ENCODE measurements around the gene DPYD. TPM values are rescaled to one million over a fixed set of nuclear protein-coding genes. Genes with fewer than 3 reads are reported as not detected.

Gene DPYD
- total RNA-seq, 1 donor, result 103 TPM

DNA sequence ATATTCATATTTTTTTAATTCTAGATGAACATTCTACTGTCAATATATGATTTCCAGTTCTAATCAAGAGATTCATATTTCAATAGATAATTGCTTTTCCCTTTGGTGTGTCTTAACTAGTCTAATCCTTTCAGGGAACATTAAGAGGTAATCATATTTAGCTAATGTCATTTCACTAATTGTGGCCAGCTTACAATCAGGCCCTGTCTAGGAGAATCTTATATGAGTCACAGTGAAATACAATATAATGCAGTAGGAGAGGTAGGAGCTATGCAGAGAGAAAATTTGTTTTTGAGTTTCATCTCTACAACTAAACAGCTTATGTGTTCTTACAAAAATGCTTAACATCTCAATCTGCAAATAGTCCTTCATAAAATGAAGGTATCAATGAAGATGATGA is 85.9 kb downstream of the DPYD start:
- peaks cover 2% of the 10 kb centered on the region for H3K4me1 ChIP-seq (ENCODE audit: insufficient read depth, low read length)
- no peak overlapping the region for H3K4me3 ChIP-seq (ENCODE audit: low read length)
- no peaks in the 10 kb centered on the region for H3K27me3 ChIP-seq (ENCODE audit: insufficient read depth, low read length)
- no peaks in the 10 kb centered on the region for H3K9me3 ChIP-seq (ENCODE audit: low read depth, low read length)

DNA sequence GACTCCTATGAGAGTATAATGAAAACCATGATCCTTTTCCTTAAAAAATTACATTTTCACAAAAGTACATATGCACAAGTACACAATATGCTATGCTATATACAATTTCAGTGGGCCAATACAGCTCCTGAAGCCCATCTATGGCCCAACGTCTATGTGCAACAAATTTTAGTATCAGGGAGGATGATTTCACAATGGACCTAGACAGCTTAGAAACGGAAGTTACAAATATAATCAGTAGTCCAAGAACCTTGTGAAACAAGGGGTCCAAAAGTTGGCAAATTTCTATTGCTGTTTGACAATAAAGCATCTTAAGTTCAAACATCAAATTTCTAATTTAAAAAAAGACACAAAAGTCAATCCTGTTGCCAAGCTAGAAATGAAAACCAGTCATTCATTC is 87.0 kb downstream of the DPYD start:
- H3K9me3 ChIP-seq (ENCODE audit: low read depth, low read length), result no peaks in the 10 kb centered on the region
- H3K4me3 ChIP-seq (ENCODE audit: low read length), result no peak overlapping the region
- peaks cover 2% of the 10 kb centered on the region for H3K4me1 ChIP-seq (ENCODE audit: insufficient read depth, low read length)
- H3K27me3 ChIP-seq (ENCODE audit: insufficient read depth, low read length), result no peaks in the 10 kb centered on the region

DNA sequence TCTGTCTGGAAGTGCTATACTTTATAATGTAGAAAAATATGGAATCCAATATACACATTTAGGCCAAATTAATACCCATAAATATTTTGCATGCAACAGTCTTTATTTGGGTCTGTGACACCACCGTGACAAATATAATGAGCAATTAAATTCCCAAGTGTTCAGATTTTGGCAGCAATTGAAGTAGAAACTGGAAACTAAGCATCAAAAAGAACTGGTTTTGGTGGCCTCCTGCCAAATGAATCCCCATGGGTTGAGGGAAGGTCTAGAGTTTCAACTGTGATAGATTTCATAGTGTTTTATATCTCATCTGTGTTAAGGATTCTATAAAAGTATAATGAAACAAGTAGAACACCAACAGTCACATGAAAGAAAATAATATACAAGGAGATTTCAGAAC is 88.4 kb downstream of the DPYD start:
- H3K4me3 ChIP-seq (ENCODE audit: low read length), result no peak overlapping the region
- no peaks in the 10 kb centered on the region for H3K9me3 ChIP-seq (ENCODE audit: low read depth, low read length)
- peaks cover 2% of the 10 kb centered on the region for H3K4me1 ChIP-seq (ENCODE audit: insufficient read depth, low read length)
- H3K27me3 ChIP-seq (ENCODE audit: insufficient read depth, low read length), result no peaks in the 10 kb centered on the region

DNA sequence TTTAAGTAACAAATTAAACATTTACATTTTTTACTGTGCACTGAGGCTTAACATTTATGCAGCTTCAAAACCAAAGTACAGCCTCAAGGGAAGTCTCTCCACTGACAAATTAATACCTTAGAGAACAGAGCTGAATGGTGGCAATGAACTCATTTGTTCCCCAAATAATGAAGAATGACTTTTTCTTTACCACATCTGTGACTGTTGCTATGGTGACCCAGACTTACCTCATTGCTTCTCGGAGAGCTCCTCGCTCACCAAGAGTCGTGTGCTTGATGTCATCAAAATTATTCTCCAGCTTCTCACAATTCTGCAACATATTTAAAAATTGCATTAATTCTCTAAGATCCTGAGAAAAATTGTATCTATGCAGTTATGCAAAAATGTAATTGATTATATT is 92.9 kb downstream of the DPYD start:
- no peak overlapping the region for H3K4me3 ChIP-seq (ENCODE audit: low read length)
- H3K4me1 ChIP-seq (ENCODE audit: insufficient read depth, low read length), result no peaks in the 10 kb centered on the region
- H3K9me3 ChIP-seq (ENCODE audit: low read depth, low read length), result no peaks in the 10 kb centered on the region
- no peaks in the 10 kb centered on the region for H3K27me3 ChIP-seq (ENCODE audit: insufficient read depth, low read length)

DNA sequence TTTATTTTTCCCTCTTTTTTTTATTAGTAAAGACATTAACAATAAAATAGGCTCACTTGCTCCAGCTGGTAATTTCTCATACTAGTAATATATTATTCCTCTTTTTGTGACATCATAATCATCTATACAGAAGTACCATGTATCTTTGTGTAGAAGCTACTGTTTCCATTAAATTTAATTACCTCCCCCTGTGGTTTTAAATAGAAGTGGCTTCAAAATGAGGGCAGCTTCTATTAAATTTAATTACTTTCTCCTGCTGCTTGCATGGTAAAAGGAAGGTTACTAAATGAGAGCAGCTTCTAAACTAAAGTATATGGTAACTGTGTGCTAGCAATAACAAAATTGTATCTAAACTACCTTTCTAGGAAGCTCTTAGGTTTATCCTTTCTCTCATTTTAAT is 94.0 kb downstream of the DPYD start:
- Histone ChIP-seq H3K4me1 (ENCODE audit: insufficient read depth, low read length) (no peaks in the 10 kb centered on the region), H3K4me3 (ENCODE audit: low read length) (no peak overlapping the region), H3K9me3 (ENCODE audit: low read depth, low read length) (no peaks in the 10 kb centered on the region), H3K27me3 (ENCODE audit: insufficient read depth, low read length) (no peaks in the 10 kb centered on the region)

DNA sequence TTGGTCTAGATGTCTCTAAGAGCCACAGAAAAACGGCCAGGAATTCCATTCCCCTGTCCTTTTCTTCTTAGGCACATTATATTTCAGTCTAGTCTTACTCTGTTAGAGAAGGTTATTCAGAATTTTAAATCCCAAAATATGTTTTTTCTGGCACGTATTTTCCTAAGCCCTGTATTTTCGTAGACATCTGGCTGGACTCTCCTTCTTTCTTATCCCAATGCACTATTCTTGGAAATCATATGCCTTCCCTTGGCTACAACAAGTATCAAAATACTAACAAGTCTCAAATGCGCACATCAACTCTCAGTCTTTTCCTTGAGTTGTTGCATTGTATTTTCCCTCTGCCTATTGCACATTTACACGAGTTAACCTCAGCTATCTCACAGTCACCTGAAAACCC is 96.2 kb downstream of the DPYD start:
- Histone ChIP-seq H3K9me3 (ENCODE audit: low read depth, low read length) (no peaks in the 10 kb centered on the region), H3K27me3 (ENCODE audit: insufficient read depth, low read length) (no peaks in the 10 kb centered on the region), H3K4me1 (ENCODE audit: insufficient read depth, low read length) (no peaks in the 10 kb centered on the region), H3K4me3 (ENCODE audit: low read length) (no peak overlapping the region)

DNA sequence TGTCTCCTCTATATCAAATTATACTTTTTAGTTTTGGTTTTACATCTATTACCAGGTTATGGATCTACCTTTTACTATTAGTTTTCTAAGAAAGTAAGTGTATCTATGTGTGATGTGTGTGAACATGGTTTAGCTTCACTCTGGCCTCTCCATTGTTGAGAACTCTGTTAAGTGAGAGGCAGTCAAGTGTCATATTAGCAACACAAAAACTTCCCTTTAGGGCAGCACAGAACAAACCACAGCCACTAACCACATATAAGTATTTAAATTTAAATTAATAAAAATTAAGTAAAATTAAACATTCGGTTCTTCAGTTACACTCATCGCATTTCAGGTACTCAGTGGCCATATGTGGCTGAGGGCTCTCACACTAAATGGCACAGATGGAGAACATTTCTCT is 96.6 kb downstream of the DPYD start:
- Histone ChIP-seq H3K4me1 (ENCODE audit: insufficient read depth, low read length) (no peaks in the 10 kb centered on the region), H3K27me3 (ENCODE audit: insufficient read depth, low read length) (no peaks in the 10 kb centered on the region), H3K9me3 (ENCODE audit: low read depth, low read length) (no peaks in the 10 kb centered on the region), H3K4me3 (ENCODE audit: low read length) (no peak overlapping the region)

DNA sequence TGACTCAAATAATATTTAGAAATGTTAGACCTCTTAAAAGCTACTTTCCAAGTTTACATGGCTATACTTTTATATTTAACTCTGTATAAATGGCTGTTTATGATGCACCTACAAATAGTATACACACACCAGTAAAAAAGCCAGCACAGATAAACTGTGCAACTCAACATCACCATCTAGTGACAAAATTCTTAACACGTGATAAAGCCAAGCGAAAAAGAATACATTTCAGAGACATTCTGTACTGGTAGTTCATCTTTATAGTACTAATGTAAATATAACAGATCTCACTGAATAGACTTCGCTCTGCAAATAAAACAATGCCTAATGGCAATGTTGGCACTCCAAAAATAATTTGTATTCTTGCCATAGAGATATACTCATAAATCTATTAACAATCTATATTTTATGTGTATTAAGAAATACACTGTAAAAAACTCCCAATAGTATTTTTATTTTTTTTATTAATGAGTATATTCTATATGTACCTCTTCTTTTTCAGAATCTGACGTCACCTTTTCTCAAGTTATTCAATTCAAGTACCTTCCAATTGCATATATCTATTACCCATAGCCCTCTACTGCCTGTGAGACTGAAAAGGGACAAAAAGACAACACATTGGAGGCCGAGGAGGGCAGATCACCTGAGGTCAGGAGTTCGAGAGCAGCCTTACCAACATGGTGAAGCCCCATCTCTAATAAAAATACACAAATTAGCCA is 100.2 kb downstream of the DPYD start:
- no peak overlapping the region for H3K4me3 ChIP-seq (ENCODE audit: low read length)
- H3K9me3 ChIP-seq (ENCODE audit: low read depth, low read length), result no peaks in the 10 kb centered on the region
- no peaks in the 10 kb centered on the region for H3K27me3 ChIP-seq (ENCODE audit: insufficient read depth, low read length)
- H3K4me1 ChIP-seq (ENCODE audit: insufficient read depth, low read length), result no peaks in the 10 kb centered on the region

DNA sequence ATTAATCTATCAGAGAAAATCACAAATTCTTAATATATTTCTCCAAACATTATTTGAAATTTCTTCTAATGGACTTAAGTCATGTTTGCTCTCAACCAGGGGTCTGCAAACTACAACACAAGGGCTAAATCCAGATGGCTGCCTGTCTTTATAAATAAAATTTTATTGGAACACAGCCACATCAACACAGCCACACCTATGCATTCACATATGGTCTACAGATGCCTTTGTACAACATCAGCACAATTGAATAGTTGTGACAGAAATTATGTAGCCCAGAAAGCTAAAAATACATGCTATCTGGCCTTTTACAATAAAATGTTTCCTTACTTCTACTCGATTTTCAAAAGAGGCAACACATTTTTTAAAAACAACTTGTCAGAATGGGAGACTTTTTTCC is 103.9 kb downstream of the DPYD start:
- H3K27me3 ChIP-seq (ENCODE audit: insufficient read depth, low read length), result no peaks in the 10 kb centered on the region
- no peak overlapping the region for H3K4me3 ChIP-seq (ENCODE audit: low read length)
- no peaks in the 10 kb centered on the region for H3K4me1 ChIP-seq (ENCODE audit: insufficient read depth, low read length)
- H3K9me3 ChIP-seq (ENCODE audit: low read depth, low read length), result no peaks in the 10 kb centered on the region

DNA sequence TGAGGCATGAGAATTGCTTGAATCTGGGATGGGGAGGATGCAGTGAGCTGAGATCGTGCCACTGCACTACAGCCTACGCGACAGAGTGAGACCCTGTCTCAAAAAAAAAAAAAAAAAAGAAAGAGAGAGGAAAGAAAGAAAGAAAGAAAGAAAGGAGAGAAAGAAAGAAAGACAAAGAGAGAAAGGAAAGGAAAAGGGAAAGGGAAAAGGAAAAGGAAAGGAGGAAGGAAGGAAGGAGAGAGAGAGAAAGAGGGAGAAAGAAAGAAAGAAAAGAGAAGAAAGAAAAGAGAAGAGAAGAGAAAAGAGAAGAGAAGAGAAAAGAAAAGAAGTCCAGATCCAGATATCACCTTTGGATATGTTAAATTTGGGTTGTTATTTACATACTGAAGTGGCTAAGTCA is 106.0 kb downstream of the DPYD start:
- Histone ChIP-seq H3K4me3 (ENCODE audit: low read length) (no peak overlapping the region), H3K4me1 (ENCODE audit: insufficient read depth, low read length) (no peaks in the 10 kb centered on the region), H3K27me3 (ENCODE audit: insufficient read depth, low read length) (no peaks in the 10 kb centered on the region), H3K9me3 (ENCODE audit: low read depth, low read length) (no peaks in the 10 kb centered on the region)

DNA sequence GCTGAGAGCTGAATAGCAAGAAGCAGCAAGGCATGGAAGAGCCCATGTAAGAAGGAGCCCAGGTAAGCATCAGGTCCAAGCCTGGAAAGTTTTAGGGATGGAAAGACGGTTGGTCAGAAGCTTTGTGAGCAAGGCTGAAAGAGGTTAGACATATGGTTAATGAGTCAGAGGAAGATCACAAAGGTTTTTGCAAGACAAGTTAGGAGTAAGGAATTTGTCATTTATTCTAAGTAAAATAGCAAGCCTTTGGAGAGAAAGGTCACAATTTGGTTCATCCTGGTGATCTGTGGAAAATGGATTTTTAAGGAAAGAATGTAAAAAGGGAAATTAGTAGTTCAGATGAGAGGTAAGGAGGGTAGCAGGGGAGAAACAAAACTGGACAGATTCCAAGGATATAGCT is 106.7 kb downstream of the DPYD start:
- Histone ChIP-seq H3K4me1 (ENCODE audit: insufficient read depth, low read length) (no peaks in the 10 kb centered on the region), H3K27me3 (ENCODE audit: insufficient read depth, low read length) (no peaks in the 10 kb centered on the region), H3K9me3 (ENCODE audit: low read depth, low read length) (no peaks in the 10 kb centered on the region), H3K4me3 (ENCODE audit: low read length) (no peak overlapping the region)

DNA sequence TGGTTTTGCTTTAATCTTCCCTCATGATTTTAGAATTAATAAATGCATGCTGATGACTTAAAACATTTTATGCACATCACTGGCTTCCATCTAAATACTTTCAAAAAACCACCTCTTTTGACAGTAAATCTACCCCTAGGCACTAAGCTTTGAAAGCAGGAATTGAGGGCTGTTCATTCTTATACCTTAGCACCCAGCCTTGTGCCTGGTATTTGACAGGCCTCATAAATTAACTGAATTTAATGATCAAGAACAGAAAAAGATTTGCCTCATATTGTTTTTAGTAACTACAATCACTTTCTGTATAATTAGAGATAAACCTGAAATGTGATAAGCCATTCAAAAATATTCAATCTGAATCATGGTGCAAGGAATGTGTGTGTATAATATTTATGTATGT is 108.8 kb downstream of the DPYD start:
- Histone ChIP-seq H3K27me3 (ENCODE audit: insufficient read depth, low read length) (no peaks in the 10 kb centered on the region), H3K9me3 (ENCODE audit: low read depth, low read length) (no peaks in the 10 kb centered on the region), H3K4me1 (ENCODE audit: insufficient read depth, low read length) (no peaks in the 10 kb centered on the region), H3K4me3 (ENCODE audit: low read length) (no peak overlapping the region)

DNA sequence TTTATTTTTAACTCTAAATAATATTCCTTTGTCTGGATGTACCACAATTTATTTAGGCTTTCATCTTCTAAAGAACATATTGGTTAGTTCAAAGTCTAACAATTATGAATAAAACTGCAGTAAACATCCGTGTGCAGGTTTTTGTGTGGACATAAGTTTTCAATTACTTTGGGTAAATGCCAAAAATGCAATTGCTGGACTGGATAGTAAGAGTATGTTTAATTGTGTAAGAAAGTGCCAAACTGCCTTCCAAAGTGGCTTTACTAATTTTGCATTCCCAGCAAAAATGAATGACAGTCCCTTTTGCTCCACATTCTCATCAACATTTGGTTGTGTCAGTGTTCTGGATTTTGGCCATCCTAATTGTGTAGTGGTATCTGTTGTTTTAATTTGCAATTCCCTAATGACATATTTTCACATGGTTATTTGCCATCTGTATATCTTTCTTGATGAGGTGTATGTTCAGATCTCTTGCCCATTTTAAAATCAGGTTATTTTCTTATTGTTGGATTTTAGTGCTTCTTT is 113.8 kb downstream of the DPYD start:
- H3K9me3 ChIP-seq (ENCODE audit: low read depth, low read length), result no peaks in the 10 kb centered on the region
- no peak overlapping the region for H3K4me3 ChIP-seq (ENCODE audit: low read length)

DNA sequence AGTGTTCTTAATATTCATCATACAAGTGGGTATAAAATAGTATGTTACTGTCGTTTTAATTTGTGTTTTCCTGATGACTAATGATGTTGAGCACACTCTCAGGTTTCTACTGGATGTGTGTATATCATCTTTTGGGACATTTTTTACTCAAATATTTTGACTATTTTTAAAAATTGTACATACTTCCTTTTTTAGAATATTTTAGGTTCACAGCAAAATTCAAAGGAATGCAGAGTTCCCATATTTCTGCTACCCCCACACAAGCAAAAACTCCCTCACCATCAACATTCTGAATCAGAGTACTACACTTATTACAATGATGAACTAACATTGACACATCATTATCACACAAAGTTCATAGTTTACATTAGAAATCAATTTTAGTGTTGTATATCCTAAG is 114.5 kb downstream of the DPYD start:
- H3K4me3 ChIP-seq (ENCODE audit: low read length), result no peak overlapping the region
- H3K27me3 ChIP-seq (ENCODE audit: insufficient read depth, low read length), result no peaks in the 10 kb centered on the region
- H3K4me1 ChIP-seq (ENCODE audit: insufficient read depth, low read length), result no peaks in the 10 kb centered on the region
- no peaks in the 10 kb centered on the region for H3K9me3 ChIP-seq (ENCODE audit: low read depth, low read length)

More for the DNA sequence above, 113.8 kb downstream of the DPYD start:
- Histone ChIP-seq H3K27me3 (ENCODE audit: insufficient read depth, low read length) (no peaks in the 10 kb centered on the region), H3K4me1 (ENCODE audit: insufficient read depth, low read length) (no peaks in the 10 kb centered on the region)

DNA sequence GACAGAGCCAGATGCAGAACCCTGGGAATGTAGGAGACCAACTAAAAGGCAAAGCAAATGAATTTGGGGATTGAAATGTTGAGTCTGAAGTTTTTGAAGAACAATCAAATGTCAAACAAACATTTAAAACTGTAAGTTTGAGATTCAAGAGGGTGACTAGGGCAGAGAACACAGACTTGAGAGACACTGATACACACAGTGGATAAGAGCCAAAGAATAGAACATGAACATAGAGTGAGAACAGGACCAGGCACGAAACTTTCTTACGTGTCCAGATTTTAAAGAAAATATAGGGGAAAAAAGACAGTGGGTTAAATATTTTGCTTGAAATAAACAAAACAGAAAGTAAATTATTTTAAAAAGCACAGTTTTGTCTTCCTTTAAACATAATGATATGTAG is 115.7 kb downstream of the DPYD start:
- Histone ChIP-seq H3K27me3 (ENCODE audit: insufficient read depth, low read length) (no peaks in the 10 kb centered on the region), H3K4me1 (ENCODE audit: insufficient read depth, low read length) (no peaks in the 10 kb centered on the region)

DNA sequence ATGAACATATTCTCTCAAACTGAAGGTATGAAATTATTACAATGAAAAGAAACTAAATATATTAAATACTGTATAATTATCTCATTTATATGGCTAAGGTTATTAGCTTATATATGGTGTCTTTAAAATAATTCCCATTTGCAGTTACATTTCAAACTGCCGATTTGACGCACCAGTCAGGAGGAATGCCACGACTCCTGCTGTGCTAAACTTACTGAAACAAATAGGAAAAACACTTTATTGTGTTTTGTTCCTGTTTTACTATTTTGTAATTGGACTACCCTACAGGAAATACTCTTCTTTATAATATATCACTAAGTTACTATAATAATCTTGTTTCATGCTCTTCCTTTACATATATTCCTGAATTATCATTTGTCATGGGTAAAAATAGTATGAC is 117.8 kb downstream of the DPYD start:
- Histone ChIP-seq H3K27me3 (ENCODE audit: insufficient read depth, low read length) (no peaks in the 10 kb centered on the region), H3K9me3 (ENCODE audit: low read depth, low read length) (no peaks in the 10 kb centered on the region), H3K4me3 (ENCODE audit: low read length) (no peak overlapping the region), H3K4me1 (ENCODE audit: insufficient read depth, low read length) (no peaks in the 10 kb centered on the region)

More for the DNA sequence above, 115.7 kb downstream of the DPYD start:
- Histone ChIP-seq H3K4me3 (ENCODE audit: low read length) (no peak overlapping the region), H3K9me3 (ENCODE audit: low read depth, low read length) (no peaks in the 10 kb centered on the region)

Data from mononuclear cell (primary cell).